Ovary (tissue), 9 donors: ENCODE measurements around the gene PIK3R2. TPM values are rescaled to one million over a fixed set of nuclear protein-coding genes. Genes with fewer than 3 reads are reported as not detected.

Experiments used
- DNase-seq, 5 donors: peaks; one replicate each; pipeline ENCODE4 v3.0.0-alpha.2; 2019 to 2020
- H3K27ac ChIP-seq, 2 donors: fragments of 200-600 bp; one replicate each; pipeline versions ENCODE4 v1.5.1 to v1.8.0; 2019 to 2022
- H3K27me3 ChIP-seq: fragments of 200-600 bp; one replicate; pipeline ENCODE4 v1.8.0; 2022
- H3K36me3 ChIP-seq: fragments of 200-600 bp; sonication (generic); one replicate; pipeline ENCODE4 v1.5.1; 2019
- H3K4me1 ChIP-seq: one replicate; pipeline ENCODE4 v1.8.1; 2013; ENCODE audit warnings: mild to moderate bottlenecking, moderate library complexity; ENCODE audit not compliant: insufficient read depth
- H3K4me3 ChIP-seq: fragments of 200-600 bp; sonication (generic); one replicate; pipeline ENCODE4 v1.5.1; 2017
- H3K9me3 ChIP-seq, 2 donors: fragments of 200-600 bp in 1 of 2; sonication (generic) in 1 of 2; one replicate each; pipeline versions ENCODE4 v1.5.1 to v1.8.1; 2013 to 2019; ENCODE audit warnings: mild to moderate bottlenecking in 1 of 2, moderate library complexity in 1 of 2
- EP300 ChIP-seq: sonication (generic); formaldehyde crosslinking; IDR thresholded peaks from one replicate; pipeline ENCODE4 v1.6.1; 2017; ENCODE audit warnings: antibody characterized with exemption
- POLR2A ChIP-seq: fragments of 450-650 bp; IDR thresholded peaks from one replicate; pipeline ENCODE4 v1.6.1; 2017; ENCODE audit warnings: antibody characterized with exemption, mild to moderate bottlenecking, moderate library complexity
- WGBS, 3 donors: extraction: QIAGEN DNeasy Blood & Tissue Kit in 1 of 3; methylation state at CpG; one replicate each; pipeline versions ENCODE4 v1.1.5 to v1.1.7; 2013 to 2017; 5-methylcytosine and 5-hydroxymethylcytosine counted together
- intact Hi-C, 4 donors: fragments of 100-400 bp; cut with DNase I; formaldehyde crosslinking; loops; one replicate each; pipeline versions ENCODE4 v1.11.0 to v1.15.1; 2022 to 2023
- polyA plus RNA-seq, 2 donors: library from polyadenylated mRNA; stranded (reverse); fragments of 200-250 nt in 1 of 2; fragments of 350-450 nt in 1 of 2; fragmentation: Illumina TruSeq in 1 of 2; extraction: RNeasy Lipid Tissue Mini Kit (QIAGEN cat#74804) in 1 of 2; gene quantifications; one replicate each; pipeline ENCODE4 v1.2.3, GENCODE V29; 2013 to 2014
- small RNA-seq: library from RNA; depleted of rRNA; stranded (forward); fragments of <200 nt; gene quantifications from one replicate; pipeline ENCODE3, GENCODE V24; 2016
- total RNA-seq, 7 donors: library from RNA; depleted of rRNA in 2 of 7; stranded (reverse); fragments of >200 nt in 2 of 7; fragmentation: NEBNext Ultra II Directional in 3 of 7; extraction: Animal tissue kit (Norgen Biotek cat#: 25700) in 3 of 7; gene quantifications; one replicate each; pipeline versions ENCODE4 v1.1.0 to v1.2.4, GENCODE V29; 2016 to 2023
- TF ChIP-seq, protein P1 (sequence below), 3 donors: fragments of 450-650 bp in 2 of 3; fragments of 200-600 bp in 1 of 3; IDR thresholded peaks; one replicate each; pipeline versions ENCODE4 v1.5.1 to v1.8.0; 2016 to 2022; ENCODE audit warnings: antibody characterized with exemption in 3 of 3, mild to moderate bottlenecking in 1 of 3
- donor health status: DM: no; HTN: no; CAD: no; lungs with moderate emphysema.
- donor health status: DM: no; HTN: no; CAD: no.
- donor health status: Bipolar disorder and iron deficiency.
- donor health status: DM: yes; HTN: yes; CAD: no.
- donor health status: DM: no; HTN: no; CAD: no.
- donor health status: DM: yes; HTN: yes; CAD: no.

The PIK3R2 gene
- total and polyA plus RNA-seq, 9 donors = 12.8 to 63.2 (median 42.6) TPM

DNA sequence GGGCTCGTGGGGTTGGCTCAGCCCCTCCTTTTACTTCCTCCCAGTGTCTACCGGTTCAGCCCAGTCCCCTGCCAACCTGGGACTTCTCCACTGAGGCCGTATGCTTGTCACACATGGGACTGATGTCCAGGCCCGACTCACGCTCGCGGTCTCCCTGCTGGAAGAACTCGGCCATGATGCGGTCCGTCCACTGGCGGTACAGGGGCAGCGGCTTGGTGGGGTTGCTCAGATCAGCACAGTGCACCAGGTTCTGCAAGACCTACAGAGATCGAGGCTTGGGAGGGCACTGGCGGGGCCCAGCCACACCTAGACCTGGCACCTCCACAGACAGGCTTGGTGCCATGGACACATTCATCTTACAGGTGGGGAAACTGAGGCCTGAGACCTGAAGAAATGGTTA, 58.7 kb downstream of the PIK3R2 start:
- Histone ChIP-seq H3K27ac (no peak overlapping the region), H3K9me3 (no peaks in the 10 kb centered on the region), H3K4me3 (no peak overlapping the region), H3K4me1 (no peaks in the 10 kb centered on the region), H3K27me3 (no peaks in the 10 kb centered on the region), H3K36me3 (no peaks in the 10 kb centered on the region)
- DNase-seq = no peak
- TF ChIP-seq, protein P1, sequence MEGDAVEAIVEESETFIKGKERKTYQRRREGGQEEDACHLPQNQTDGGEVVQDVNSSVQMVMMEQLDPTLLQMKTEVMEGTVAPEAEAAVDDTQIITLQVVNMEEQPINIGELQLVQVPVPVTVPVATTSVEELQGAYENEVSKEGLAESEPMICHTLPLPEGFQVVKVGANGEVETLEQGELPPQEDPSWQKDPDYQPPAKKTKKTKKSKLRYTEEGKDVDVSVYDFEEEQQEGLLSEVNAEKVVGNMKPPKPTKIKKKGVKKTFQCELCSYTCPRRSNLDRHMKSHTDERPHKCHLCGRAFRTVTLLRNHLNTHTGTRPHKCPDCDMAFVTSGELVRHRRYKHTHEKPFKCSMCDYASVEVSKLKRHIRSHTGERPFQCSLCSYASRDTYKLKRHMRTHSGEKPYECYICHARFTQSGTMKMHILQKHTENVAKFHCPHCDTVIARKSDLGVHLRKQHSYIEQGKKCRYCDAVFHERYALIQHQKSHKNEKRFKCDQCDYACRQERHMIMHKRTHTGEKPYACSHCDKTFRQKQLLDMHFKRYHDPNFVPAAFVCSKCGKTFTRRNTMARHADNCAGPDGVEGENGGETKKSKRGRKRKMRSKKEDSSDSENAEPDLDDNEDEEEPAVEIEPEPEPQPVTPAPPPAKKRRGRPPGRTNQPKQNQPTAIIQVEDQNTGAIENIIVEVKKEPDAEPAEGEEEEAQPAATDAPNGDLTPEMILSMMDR (IDR thresholded peaks at IDR 0.05) = no peak
- TF ChIP-seq POLR2A = no peak
- no peak for TF ChIP-seq EP300
- intact Hi-C loops = loop anchor here in 2 of 4 donors (5.0 to 10.0 kb wide), 2 partner anchors 36 to 53 kb away; no protein-coding TSS in a partner anchor
- WGBS, 3 donors = 83 to 85% (median 83%) methylated on average over 14 of the region's 14 CpGs

DNA sequence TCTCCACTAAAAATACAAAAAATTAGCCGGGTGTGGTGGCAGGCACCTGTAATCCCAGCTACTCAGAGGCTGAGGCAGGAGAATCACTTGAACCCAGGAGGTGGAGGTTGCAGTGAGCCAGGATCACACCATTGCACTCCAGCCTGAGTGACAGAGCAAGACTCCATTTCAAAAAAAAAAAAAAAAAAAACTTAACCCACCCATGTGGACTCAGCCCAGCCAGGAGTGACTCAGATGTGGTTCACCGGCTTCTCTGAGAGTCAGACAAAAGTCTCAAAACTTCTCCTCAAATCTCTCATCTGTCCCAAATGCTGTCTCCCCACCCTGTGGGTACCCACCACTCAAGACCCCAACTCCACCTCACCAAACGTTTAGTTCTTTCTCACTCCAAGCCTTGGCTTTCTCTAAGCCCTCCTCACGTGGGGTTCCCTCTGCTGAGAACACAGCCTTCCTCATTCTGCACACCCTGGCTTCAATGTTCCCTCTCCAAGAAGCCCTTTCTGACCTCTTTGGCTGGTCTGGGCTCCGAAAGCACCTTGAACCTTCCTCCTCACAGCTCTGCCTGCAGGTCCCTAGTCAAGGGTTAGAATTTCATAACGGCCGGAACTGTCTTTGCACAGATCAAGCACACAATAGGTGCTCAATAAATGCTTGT, 61.9 kb downstream of the PIK3R2 start:
- WGBS, 3 donors = 53 to 60% (median 53%) methylated on average over 7 of the region's 7 CpGs
- Histone ChIP-seq H3K27me3 (no peaks in the 10 kb centered on the region), H3K27ac (no peak overlapping the region), H3K9me3 (no peaks in the 10 kb centered on the region), H3K4me1 (no peaks in the 10 kb centered on the region), H3K36me3 (no peaks in the 10 kb centered on the region), H3K4me3 (no peak overlapping the region)
- DNase-seq = no peak
- intact Hi-C loops = loop anchor here in 2 of 4 donors (5.0 to 10.0 kb wide), 2 partner anchors 32 to 50 kb away; no protein-coding TSS in a partner anchor
- no peak for TF ChIP-seq POLR2A
- TF ChIP-seq, protein P1 (IDR thresholded peaks at IDR 0.05) = no peak
- no peak for TF ChIP-seq EP300

DNA sequence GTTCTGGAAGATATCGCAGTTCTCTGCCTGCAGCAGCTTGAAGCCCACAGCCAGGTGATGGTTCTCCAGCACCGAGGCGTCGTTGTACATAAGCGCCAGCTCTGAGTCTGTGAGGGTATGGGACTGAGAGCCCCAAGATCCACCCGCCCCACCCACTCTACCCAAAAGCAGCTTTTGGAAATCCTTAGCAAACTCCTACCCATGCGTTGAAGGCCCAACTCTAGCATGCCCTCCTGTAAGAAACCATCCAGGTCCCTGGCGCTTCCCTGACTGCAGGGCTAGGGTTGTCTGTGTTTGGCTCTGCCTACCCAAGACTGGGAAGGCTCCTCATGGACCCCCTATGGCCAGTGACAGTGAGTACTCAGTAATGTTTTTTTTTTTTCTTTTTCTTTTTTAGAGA, 63.8 kb downstream of the PIK3R2 start:
- TF ChIP-seq POLR2A = no peak
- Histone ChIP-seq H3K27me3 (no peaks in the 10 kb centered on the region), H3K27ac (no peak overlapping the region), H3K4me1 (no peaks in the 10 kb centered on the region), H3K36me3 (no peaks in the 10 kb centered on the region), H3K9me3 (no peaks in the 10 kb centered on the region), H3K4me3 (no peak overlapping the region)
- intact Hi-C loops = loop anchor here in 1 of 4 donors (10.0 kb wide), 1 partner anchor 48 kb away; no protein-coding TSS in a partner anchor
- WGBS, 3 donors = 91 to 97% (median 92%) methylated on average over 8 of the region's 8 CpGs
- no peak for DNase-seq

GRCh38 chr19:18218159-18218558, 65.2 kb downstream of the PIK3R2 start:
- H3K36me3 ChIP-seq = no peaks in the 10 kb centered on the region
- H3K4me3 ChIP-seq = no peak overlapping the region
- no peaks in the 10 kb centered on the region for H3K9me3 ChIP-seq
- intact Hi-C loops = loop anchor here in 1 of 4 donors (10.0 kb wide), 1 partner anchor 47 kb away; no protein-coding TSS in a partner anchor
- no peaks in the 10 kb centered on the region for H3K4me1 ChIP-seq
- no peaks in the 10 kb centered on the region for H3K27me3 ChIP-seq
- WGBS, 3 donors = 79 to 83% (median 81%) methylated on average over 17 of the region's 17 CpGs
- no peak overlapping the region for H3K27ac ChIP-seq
- TF ChIP-seq, protein P1 (IDR thresholded peaks at IDR 0.05) = no peak
- TF ChIP-seq EP300 = no peak
- TF ChIP-seq POLR2A = no peak
- no peak for DNase-seq

- WGBS, 3 donors = 75 to 94% (median 81%) methylated on average over 3 of the region's 3 CpGs
Observed at GRCh38 chr19:18218600-18218999, 65.6 kb downstream of the PIK3R2 start.

More at GRCh38 chr19:18218600-18218999, 65.6 kb downstream of the PIK3R2 start:
- TF ChIP-seq EP300 = no peak
- H3K9me3 ChIP-seq = no peaks in the 10 kb centered on the region
- H3K4me3 ChIP-seq = no peak overlapping the region
- no peaks in the 10 kb centered on the region for H3K27me3 ChIP-seq
- no peaks in the 10 kb centered on the region for H3K4me1 ChIP-seq
- no peak for DNase-seq
- no peaks in the 10 kb centered on the region for H3K36me3 ChIP-seq
- H3K27ac ChIP-seq = no peak overlapping the region
- intact Hi-C loops = loop anchor here in 1 of 4 donors (10.0 kb wide), 1 partner anchor 46 kb away; no protein-coding TSS in a partner anchor

Small RNA genes within 50 kb of the gene (small RNA-seq; reads per million reads assigned to genes)
- gene IFI30 = not detected

Other genes with a start within 250 kb of the PIK3R2 start
- 10 to 100 TPM; 20.7 to 69.3 (median 50.4) TPM for gene CCDC124, start 220.1 kb upstream of the PIK3R2 start, total RNA-seq
- 10 to 100 TPM in 1 of 2 donors, 1 to 10 TPM in 1; 4.7 to 74.5 TPM for gene CCDC124, start 220.1 kb upstream of the PIK3R2 start, polyA plus RNA-seq
- gene KCNN1, start 186.1 kb upstream of the PIK3R2 start, total RNA-seq = 1 to 10 TPM in 4 of 7 donors, under 1 TPM in 2, not detected in 1; 0.33 to 5.9 (median 2.2) TPM
- gene KCNN1, start 186.1 kb upstream of the PIK3R2 start, polyA plus RNA-seq = 1 to 10 TPM in 1 of 2 donors, under 1 TPM in 1; 1.00 to 1.7 TPM
- gene ARRDC2, start 145.0 kb upstream of the PIK3R2 start, total RNA-seq = 10 to 100 TPM in 5 of 7 donors, 1 to 10 TPM in 2; 6.8 to 22.8 (median 12.2) TPM
- 10 to 100 TPM; 12.9 to 14.7 TPM for gene ARRDC2, start 145.0 kb upstream of the PIK3R2 start, polyA plus RNA-seq
- under 1 TPM; 0.31 to 0.89 (median 0.57) TPM for gene IL12RB1, start 66.2 kb upstream of the PIK3R2 start, total RNA-seq
- gene IL12RB1, start 66.2 kb upstream of the PIK3R2 start, polyA plus RNA-seq = under 1 TPM; 0.22 to 0.70 TPM
- gene MAST3, start 55.4 kb upstream of the PIK3R2 start, total RNA-seq = 10 to 100 TPM in 3 of 7 donors, 1 to 10 TPM in 4; 7.8 to 12.2 (median 9.9) TPM
- gene MAST3, start 55.4 kb upstream of the PIK3R2 start, polyA plus RNA-seq = 1 to 10 TPM; 2.4 to 5.7 TPM
- 10 to 100 TPM; 10.1 to 70.9 (median 16.1) TPM for gene IFI30, start 20.6 kb downstream of the PIK3R2 start, total RNA-seq
- gene IFI30, start 20.6 kb downstream of the PIK3R2 start, polyA plus RNA-seq = 10 to 100 TPM; 21.8 to 34.4 TPM
- 10 to 100 TPM in 2 of 7 donors, 1 to 10 TPM in 5; 6.9 to 15.2 (median 8.6) TPM for gene MPV17L2, start 40.1 kb downstream of the PIK3R2 start, total RNA-seq
- 10 to 100 TPM in 1 of 2 donors, 1 to 10 TPM in 1; 3.5 to 12.0 TPM for gene MPV17L2, start 40.1 kb downstream of the PIK3R2 start, polyA plus RNA-seq
- gene RAB3A, start 50.9 kb downstream of the PIK3R2 start, total RNA-seq = 10 to 100 TPM in 2 of 7 donors, 1 to 10 TPM in 5; 1.9 to 32.9 (median 9.0) TPM
- gene RAB3A, start 50.9 kb downstream of the PIK3R2 start, polyA plus RNA-seq = 1 to 10 TPM; 5.5 to 7.9 TPM
- 1 to 10 TPM in 4 of 7 donors, under 1 TPM in 2, not detected in 1; 0.57 to 1.7 (median 1.1) TPM for gene PDE4C, start 73.3 kb downstream of the PIK3R2 start, total RNA-seq
- under 1 TPM; 0.50 to 0.67 TPM for gene PDE4C, start 73.3 kb downstream of the PIK3R2 start, polyA plus RNA-seq
- 10 to 100 TPM in 5 of 7 donors, 1 to 10 TPM in 2; 6.0 to 18.4 (median 11.7) TPM for gene IQCN, start 121.3 kb downstream of the PIK3R2 start, total RNA-seq
- gene IQCN, start 121.3 kb downstream of the PIK3R2 start, polyA plus RNA-seq = 1 to 10 TPM; 2.5 to 9.3 TPM
- gene JUND, start 128.5 kb downstream of the PIK3R2 start, total RNA-seq = 1,000 to 10,000 TPM in 2 of 7 donors, 100 to 1,000 TPM in 5; 163 to 1,260 (median 581) TPM
- gene JUND, start 128.5 kb downstream of the PIK3R2 start, polyA plus RNA-seq = 100 to 1,000 TPM in 1 of 2 donors, 10 to 100 TPM in 1; 95.2 to 301 TPM
- gene LSM4, start 169.9 kb downstream of the PIK3R2 start, total RNA-seq = 100 to 1,000 TPM in 1 of 7 donors, 10 to 100 TPM in 6; 45.0 to 121 (median 77.3) TPM
- 10 to 100 TPM; 38.3 to 66.0 TPM for gene LSM4, start 169.9 kb downstream of the PIK3R2 start, polyA plus RNA-seq
- gene PGPEP1, start 187.4 kb downstream of the PIK3R2 start, total RNA-seq = 10 to 100 TPM in 6 of 7 donors, 1 to 10 TPM in 1; 9.3 to 64.5 (median 50.3) TPM
- gene PGPEP1, start 187.4 kb downstream of the PIK3R2 start, polyA plus RNA-seq = 10 to 100 TPM; 13.8 to 16.9 TPM
- gene GDF15, start 233.0 kb downstream of the PIK3R2 start, total RNA-seq = 10 to 100 TPM in 2 of 7 donors, 1 to 10 TPM in 5; 1.5 to 20.9 (median 3.7) TPM
- gene GDF15, start 233.0 kb downstream of the PIK3R2 start, polyA plus RNA-seq = 1 to 10 TPM in 1 of 2 donors, under 1 TPM in 1; 0.67 to 2.7 TPM
- 1 to 10 TPM; 1.8 to 9.2 (median 2.4) TPM for gene LRRC25, start 244.5 kb downstream of the PIK3R2 start, total RNA-seq
- 1 to 10 TPM; 1.4 to 3.2 TPM for gene LRRC25, start 244.5 kb downstream of the PIK3R2 start, polyA plus RNA-seq